M059J (cell line): ENCODE data around the gene FREM3. TPM values are rescaled to one million over a fixed set of nuclear protein-coding genes. Genes with fewer than 3 reads are reported as not detected.
"Not testable (repeated sequence)": the region's sequence is repeated elsewhere in the genome, so short reads cannot be mapped to it uniquely, and the experiment has no call there.

Experiments used
- DNase-seq: peaks from one replicate; pipeline ENCODE4 v3.0.0-alpha.2; 2012; ENCODE audit warnings: low read depth
- total RNA-seq: library from RNA; depleted of rRNA; stranded (reverse); fragments of >200 nt; shearing (Covaris generic); gene quantifications from 2 replicates; pipeline ENCODE4 v1.2.3, GENCODE V29; 2014; rRNA removed

Gene FREM3
- total RNA-seq, 1 experiment from 2014 or later = not detected

DNA sequence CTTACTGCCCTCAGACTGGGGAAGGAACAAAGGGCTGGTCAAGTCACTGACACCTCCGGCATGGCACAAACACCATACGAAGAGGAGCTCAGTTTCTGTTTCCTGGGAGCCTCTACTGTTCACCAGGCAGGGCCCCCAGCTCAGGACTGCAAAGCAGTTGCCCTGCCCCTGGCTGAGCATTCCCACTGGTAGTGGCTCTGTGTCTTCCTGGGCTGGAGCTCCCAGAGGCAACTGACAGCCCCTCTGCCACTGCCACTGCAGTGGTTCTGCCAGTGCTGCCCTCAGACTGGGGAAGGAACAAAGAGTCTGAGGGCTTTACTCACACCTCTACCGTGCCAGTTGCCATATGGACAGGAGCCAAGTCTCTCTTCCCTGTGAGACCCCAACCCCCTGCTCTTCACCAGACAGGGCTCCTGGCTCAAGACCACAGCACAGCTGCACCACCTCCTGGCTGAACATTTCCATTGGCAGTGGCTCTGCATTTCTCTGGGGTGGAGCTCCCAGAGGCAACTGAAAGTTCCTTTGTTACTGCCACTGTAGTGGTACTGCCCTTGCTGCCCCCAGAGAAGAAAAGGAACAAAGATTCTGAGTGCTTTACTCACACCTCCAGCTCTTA lies 119.0 kb downstream of the FREM3 start:
- no peak for DNase-seq

DNA sequence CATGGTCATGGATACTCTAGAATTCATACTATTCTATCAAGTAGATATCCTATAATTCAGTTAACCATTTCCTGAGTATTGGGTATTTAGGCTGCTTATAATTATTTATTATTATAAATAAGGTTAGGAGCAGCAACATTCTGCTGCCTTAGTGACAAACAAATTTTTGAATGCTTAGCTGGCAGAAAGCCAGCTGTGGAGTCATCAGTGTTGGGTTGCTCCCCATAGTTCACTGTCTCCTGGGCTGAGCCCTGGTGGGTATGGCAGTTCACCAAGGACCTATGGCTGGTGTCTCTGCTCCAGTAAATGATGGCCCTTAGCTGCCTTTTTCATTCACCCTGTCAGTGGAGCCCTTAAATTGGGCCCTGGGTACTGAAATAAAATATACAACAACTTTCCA lies 125.1 kb downstream of the FREM3 start:
- DNase-seq = no peak

DNA sequence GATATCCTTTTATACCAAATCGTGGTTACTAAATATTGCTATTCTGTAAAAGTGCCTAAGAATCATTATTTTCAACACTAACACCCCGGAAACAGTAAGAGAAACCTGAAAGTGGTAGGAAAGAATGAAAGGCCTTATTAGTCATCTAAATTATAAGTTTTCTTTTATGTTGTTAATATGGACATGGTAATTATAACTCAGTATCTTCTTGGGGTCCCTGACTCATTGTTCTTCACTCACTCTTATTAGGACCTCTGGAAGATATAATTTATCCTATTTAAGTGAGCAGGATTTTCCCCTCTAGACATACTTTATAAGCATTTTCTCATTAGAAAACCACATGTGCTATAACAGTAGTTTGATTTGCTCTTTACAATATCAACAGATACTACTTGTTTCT lies 136.0 kb downstream of the FREM3 start:
- no peak for DNase-seq

DNA sequence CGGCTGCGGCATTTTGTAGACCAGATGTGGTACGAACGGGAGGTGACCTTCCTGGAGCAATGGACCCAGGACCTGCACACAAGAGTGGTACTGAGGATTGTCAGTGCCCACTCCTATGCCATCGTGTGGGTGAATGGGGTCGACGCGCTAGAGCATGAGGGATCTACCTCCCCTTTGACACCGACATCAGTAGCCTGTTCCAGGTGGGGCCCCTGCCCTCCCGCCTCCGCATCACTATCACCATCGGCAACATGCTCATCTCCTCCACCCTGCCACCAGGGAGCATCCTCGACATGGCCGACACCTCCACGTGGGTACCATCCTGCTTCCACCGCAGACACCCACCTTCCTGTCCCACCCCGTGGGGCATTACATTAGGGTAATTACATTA lies 140.7 kb downstream of the FREM3 start:
- no peak for DNase-seq

DNA sequence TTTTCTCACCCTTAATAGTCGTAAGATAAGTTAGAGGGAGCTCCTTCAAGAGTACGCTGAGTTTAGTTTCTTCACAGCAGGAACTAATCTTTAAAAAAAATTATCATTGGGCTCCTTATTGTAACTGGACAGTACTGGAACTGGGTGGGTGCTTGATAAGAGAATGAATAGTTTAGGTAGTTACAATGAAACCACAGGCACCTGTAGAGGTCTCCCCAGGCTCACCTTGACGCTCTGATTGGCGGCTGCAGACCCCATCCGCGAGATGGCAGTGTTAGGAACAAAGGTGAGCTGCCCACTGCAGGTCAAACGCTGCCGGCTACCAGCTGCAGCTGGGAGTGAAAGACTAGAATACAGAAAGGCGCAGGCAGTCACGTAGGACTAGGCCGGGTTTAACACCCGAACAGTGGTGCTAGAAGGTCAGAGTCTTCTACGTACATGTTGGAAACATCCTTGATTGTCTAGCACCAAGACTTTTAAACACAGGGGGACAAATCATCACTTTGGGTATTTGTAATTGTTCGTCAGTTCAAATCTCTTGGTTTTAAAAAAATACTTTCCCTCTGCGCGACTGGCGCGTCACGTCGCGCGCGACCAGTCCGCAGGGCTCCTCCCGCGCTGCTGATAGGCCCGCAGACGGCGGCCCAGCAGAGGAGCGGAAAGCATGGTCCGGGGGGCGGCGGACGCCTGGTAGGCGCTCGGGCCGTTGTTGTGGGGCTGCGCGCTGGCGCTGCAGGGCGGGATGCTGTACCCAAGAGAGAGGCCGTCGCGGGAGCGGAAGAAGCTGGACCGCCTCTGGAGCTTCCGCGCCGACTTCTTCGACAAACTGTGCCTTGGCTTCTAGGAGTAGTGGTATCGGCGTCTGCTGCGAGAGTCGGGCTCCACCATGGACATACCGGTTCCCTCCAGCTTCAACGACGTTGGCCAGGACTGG lies 141.4 kb downstream of the FREM3 start:
- DNase-seq = no peak

DNA sequence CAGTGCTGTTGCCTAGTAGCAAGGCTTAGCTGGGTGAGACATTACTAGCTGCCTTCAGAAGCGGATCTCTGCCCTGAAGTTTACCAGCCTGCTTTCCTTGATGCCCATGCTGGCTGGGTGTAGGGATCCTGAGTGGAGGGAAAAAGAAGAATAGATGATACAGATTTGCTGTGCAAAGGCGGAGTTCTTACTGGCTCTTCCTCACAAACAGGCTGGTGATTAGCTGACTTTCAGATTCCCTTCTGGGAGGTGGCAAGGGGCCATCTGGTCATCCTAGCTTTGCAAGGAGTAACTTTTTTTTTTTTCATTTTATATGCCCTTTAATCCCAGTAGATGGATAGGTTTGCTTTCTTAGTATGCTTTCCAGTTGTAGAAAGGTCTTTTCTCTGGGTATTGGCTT lies 142.2 kb downstream of the FREM3 start:
- no peak for DNase-seq

DNA sequence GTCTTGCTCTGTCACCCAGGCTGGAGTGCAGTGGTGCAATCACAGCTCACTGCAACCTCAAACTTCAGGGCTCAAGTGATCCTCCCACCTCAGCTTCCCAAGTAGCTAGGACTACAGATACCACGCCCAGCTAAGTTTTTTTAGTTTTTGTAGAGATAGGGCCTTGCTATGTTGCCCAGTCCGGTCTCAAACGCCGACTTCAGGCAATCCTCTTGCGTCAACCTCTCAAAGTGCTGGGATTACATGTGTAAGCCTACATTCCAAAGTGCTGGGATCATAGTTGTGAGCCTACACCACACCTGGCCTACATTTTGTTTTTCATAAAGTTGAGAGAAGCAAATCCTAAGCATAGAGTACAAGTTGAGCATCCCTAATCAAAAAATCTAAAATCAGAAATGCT lies 144.8 kb downstream of the FREM3 start:
- DNase-seq = peak; percentile 1

DNA sequence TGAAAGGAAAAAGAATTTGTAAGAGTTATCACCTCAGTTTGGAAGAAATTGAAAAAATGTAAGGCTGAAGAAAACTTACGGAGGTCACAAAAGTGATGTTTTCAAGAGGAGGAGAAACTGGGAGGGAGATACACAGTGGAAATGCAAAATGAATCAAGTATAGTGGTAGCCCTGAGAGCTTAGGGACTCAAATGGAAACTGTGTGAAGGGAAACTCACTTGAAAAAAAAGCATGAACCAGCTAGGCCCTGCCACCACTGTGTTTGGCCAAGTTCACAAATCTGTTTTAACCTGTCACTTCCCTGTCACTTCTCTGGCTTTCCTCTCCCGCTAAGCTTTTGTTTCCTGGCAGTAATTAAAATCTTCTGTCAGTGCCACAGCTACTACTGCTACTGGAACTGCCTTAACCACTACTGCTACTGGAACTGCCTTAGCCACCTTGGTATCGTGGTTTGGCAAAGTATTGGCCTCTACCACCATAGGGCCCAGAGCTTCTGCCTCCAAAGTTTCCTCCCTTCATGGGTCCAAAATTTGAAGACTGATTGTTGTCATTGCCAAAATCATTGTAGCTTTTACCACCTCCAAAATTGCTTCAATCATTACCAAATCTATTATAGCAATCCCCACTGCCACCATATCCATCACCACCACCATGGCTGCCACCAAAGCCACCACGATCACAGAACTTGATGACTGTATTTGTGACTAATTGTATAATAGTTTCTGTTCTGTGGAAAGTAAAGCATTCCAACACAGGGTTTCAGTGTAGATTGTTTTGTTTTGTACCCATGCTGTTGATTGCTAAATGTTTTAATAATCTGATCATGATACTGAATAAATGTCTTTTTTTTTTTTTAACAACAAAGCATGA lies 145.5 kb downstream of the FREM3 start:
- DNase-seq = peak; percentile 3

DNA sequence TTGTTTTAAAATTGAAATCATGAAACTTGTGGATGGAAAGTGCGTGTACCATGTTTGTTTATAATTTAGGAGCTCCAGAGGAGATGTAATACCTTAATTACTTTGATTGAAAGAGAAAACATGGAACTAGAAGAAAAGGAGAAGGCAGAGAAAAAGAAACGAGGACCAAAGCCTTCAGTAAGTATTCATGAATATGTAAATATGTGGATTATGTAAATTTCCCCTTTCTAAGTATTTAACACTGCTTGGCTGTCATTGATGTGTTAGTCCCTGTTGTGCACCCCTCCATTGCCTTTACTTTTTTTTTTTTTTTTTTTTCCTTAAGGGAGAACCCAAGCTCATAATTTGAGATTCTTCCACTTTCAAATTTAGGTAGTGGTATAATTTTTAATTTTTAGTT lies 150.5 kb downstream of the FREM3 start:
- DNase-seq = no peak

DNA sequence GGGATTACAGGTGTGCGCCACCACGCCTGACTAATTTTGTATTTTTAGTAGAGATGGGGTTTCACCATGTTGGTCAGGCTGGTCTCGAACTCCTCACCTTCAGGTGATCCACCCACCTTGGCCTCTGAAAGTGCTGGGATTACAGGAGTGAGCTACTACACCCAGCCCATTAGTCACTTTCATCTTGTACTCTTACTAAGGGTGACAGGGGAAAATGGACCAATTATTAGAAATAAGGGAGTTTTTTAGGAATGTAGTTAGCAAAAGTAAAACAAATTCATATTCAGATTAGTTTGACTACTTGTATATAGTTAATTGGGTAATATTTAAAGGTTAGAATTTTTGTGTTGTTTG lies 160.8 kb downstream of the FREM3 start:
- DNase-seq = no peak

DNA sequence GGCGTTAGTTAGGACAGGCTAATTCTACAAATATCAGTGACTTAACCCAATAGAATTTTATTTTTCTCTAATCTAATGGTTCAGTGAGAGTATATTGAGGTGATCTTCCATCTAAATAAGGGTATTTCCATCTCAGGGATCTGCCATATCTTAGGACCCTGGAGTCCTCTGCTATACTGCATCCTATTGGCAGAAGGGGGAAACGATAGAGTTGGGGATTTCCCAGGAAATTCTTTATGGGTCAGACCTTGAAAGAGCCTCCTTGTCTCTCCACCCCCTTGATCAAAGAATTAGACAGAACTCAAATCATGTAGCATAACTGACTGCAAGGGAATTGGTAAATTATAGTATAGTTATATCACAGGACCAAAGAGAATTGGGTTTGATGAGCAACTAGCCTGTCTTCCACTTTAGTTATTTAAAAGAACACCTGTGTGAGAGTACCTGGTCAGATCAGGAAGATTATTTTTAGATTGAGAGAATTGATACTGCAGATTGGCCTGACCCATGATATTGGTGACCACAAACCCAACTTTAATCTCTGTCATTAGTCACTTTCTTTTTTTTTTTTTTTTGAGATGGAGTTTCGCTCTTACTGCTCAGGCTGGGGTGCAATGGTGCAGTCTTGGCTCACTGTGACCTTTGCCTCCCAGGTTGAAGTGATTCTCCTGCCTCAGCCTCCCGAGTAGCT lies 161.4 kb downstream of the FREM3 start:
- no peak for DNase-seq

DNA sequence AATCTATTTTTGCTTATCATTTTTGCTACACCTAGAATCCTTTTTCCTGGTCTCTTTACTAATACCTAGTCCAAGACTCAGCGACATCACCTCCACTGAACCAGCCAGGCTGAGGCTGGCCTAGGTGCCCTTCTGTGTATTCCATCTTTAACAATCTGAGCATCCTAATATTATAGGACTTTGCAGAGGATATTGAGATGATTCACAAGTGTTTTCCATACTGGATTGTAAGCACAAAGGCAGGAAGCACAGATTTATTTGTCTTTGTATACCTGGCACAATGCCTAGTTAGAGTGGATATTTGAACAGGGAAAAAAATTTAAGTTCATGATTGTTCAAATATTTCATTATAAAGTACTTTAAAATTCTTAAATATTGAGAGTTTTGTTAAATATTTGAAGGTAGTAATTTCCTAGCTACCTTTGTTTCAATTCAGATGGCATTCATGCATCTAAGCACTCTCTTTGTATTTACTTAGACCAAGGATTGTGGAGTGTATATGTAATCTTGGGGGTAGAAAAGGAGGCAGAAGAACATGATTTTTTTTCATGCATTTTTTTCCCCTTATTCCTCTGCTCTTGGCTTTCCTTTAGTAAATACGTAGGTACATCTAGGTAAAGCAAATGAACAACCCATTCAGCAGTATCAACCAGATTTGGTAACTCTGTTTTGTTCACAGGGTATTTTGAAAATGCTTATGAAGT lies 168.5 kb downstream of the FREM3 start:
- DNase-seq = no peak

DNA sequence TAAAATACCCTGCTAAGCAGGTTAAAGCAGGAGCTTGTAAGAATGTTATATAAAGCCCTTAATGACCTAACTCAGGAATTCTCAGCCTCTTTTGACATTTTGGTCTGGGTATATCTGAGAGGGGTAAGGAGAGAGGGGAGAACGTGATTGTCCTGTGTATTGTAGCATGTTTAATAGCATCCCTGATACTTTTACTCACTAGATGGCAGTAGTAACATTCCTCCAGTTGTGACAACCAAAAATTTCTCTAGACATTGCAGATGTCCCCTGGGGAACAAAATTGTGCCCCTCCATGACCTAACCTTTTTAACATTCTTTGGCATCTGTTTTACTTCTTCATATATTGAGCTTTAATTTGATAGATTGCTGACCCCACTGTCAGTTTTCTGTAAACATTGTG lies 169.1 kb downstream of the FREM3 start:
- no peak for DNase-seq

DNA sequence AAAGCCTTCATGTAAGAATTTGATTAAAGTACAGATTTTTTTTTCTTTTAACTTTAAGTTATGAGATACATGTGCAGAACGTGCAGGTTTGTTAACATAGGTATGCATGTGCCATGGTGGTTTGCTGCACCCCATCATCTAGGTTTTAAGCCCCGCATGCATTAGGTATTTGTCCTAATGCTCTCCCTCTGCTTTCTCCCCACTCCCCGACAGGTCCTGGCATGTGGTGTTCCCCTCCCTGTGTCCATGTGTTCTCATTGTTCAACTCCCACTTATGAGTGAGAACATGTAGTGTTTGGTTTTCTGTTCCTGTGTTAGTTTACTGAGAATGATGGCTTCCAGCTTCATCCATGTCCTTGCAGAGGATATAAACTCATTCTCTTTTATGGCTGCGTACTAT lies 172.4 kb downstream of the FREM3 start:
- not testable (repeated sequence) for DNase-seq

Other genes with a start within 250 kb of the FREM3 start
- gene SMARCA5, start 187.0 kb downstream of the FREM3 start, total RNA-seq = 26.5 and 39.5 TPM in 2 replicates
- gene GYPE, start 204.9 kb upstream of the FREM3 start, total RNA-seq = not detected in 2 replicates